ENCODE data around the gene SAMD4A.

Gene SAMD4A

GRCh38 chr14:54664961-54665360 lies 98.0 kb downstream of the SAMD4A start:
- Histone ChIP-seq H3K4me1 (ENCODE audit: insufficient read depth, low read length, severe bottlenecking) (no peaks in the 10 kb centered on the region), H2AFZ (ENCODE audit: low read length) (no peak overlapping the region), H3K79me2 (ENCODE audit: insufficient read depth, low read length) (no peaks in the 10 kb centered on the region), H3K4me2 (ENCODE audit: low read length) (no peak overlapping the region), H3K9me3 (ENCODE audit: low read length) (no peaks in the 10 kb centered on the region), H3K27ac (ENCODE audit: low read depth, low read length, poor library complexity, severe bottlenecking) (no peak overlapping the region), H4K20me1 (ENCODE audit: insufficient read depth, low read length) (no peaks in the 10 kb centered on the region), H3K9me2 (ENCODE audit: low read depth, low read length) (no peaks in the 10 kb centered on the region), H3K4me3 (ENCODE audit: low read depth, low read length, poor library complexity, severe bottlenecking) (no peak overlapping the region), H3K27me3 (ENCODE audit: insufficient read depth, low read length) (no peaks in the 10 kb centered on the region), H3F3A (ENCODE audit: insufficient read depth, low read length) (no peaks in the 10 kb centered on the region), H3K9ac (ENCODE audit: low read length) (no peak overlapping the region), H3K36me3 (ENCODE audit: insufficient read depth, low read length) (no peaks in the 10 kb centered on the region)
- TF ChIP-seq EZH2 (IDR thresholded peaks at IDR 0.05; ENCODE audit: borderline replicate concordance, low read length) = no peak
- TF ChIP-seq, protein P1, sequence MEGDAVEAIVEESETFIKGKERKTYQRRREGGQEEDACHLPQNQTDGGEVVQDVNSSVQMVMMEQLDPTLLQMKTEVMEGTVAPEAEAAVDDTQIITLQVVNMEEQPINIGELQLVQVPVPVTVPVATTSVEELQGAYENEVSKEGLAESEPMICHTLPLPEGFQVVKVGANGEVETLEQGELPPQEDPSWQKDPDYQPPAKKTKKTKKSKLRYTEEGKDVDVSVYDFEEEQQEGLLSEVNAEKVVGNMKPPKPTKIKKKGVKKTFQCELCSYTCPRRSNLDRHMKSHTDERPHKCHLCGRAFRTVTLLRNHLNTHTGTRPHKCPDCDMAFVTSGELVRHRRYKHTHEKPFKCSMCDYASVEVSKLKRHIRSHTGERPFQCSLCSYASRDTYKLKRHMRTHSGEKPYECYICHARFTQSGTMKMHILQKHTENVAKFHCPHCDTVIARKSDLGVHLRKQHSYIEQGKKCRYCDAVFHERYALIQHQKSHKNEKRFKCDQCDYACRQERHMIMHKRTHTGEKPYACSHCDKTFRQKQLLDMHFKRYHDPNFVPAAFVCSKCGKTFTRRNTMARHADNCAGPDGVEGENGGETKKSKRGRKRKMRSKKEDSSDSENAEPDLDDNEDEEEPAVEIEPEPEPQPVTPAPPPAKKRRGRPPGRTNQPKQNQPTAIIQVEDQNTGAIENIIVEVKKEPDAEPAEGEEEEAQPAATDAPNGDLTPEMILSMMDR (IDR thresholded peaks at IDR 0.05; ENCODE audit: low read length) = no peak

DNA sequence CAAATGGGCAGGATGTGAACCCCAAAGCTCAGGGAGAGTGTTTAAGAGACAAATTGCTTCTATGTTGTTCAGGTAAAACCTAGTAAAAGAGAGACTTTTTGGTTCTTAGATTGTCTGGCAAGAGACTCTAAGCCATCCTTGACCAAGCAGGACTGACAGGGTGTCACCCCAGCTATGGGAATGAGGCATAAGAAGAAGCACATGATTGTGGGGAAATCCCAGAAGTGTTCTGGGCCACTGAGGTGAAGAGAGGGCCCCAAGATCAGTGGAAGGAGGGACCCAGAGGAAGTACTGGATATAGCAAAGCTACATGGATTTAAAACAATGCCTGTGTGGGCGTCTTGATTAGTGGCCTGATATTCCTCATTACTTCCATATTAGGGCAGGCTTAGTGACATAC lies 99.0 kb downstream of the SAMD4A start:
- Histone ChIP-seq H3K79me2 (ENCODE audit: insufficient read depth, low read length) (no peaks in the 10 kb centered on the region), H3K9ac (ENCODE audit: low read length) (no peak overlapping the region), H3F3A (ENCODE audit: insufficient read depth, low read length) (no peaks in the 10 kb centered on the region), H3K4me2 (ENCODE audit: low read length) (no peak overlapping the region), H3K4me1 (ENCODE audit: insufficient read depth, low read length, severe bottlenecking) (no peaks in the 10 kb centered on the region), H3K9me3 (ENCODE audit: low read length) (no peaks in the 10 kb centered on the region), H3K27ac (ENCODE audit: low read depth, low read length, poor library complexity, severe bottlenecking) (no peak overlapping the region), H3K4me3 (ENCODE audit: low read depth, low read length, poor library complexity, severe bottlenecking) (no peak overlapping the region), H3K9me2 (ENCODE audit: low read depth, low read length) (no peaks in the 10 kb centered on the region), H3K27me3 (ENCODE audit: insufficient read depth, low read length) (no peaks in the 10 kb centered on the region), H4K20me1 (ENCODE audit: insufficient read depth, low read length) (no peaks in the 10 kb centered on the region), H3K36me3 (ENCODE audit: insufficient read depth, low read length) (no peaks in the 10 kb centered on the region), H2AFZ (ENCODE audit: low read length) (no peak overlapping the region)
- TF ChIP-seq, protein P1 (IDR thresholded peaks at IDR 0.05; ENCODE audit: low read length) = no peak
- no peak for TF ChIP-seq EZH2 (IDR thresholded peaks at IDR 0.05; ENCODE audit: borderline replicate concordance, low read length)

DNA sequence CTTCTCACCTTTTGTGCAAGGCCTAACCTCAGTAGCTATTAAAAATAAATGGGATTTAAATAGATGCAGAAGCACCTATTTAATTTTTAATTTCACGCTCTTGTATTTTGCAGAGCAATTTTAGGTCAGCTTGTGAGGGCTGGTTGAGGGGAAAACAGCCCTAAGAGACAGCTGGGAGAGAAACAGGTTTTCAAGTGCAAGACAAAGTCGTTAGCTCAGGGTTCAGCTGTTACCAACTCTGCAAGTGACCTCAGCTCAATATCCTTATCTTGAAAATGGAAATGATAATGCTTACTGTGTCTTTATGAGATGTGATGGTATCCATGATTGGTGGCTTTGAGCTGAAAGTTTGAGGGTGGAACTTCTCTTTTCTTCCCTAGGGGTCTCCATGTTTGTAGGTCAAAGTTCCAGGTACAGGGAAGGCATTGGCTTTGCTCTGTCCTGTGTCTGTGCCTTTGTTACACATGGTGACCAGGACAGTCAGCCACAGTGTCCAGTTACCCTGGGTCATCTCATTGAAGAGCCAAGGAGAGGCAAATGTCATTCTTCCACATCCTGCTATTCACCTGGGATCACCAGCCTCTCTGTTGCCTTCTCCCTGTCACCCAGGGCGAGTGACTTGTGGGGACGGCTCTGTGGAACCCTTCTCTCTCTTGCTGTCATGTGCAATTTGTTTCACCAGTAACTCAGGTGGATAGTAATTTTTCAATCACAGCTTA lies 100.3 kb downstream of the SAMD4A start:
- TF ChIP-seq EZH2 (IDR thresholded peaks at IDR 0.05; ENCODE audit: borderline replicate concordance, low read length) = no peak
- TF ChIP-seq, protein P1 (IDR thresholded peaks at IDR 0.05; ENCODE audit: low read length) = no peak
- Histone ChIP-seq H3K4me3 (ENCODE audit: low read depth, low read length, poor library complexity, severe bottlenecking) (no peak overlapping the region), H3K79me2 (ENCODE audit: insufficient read depth, low read length) (no peaks in the 10 kb centered on the region)

More for the DNA sequence above, 100.3 kb downstream of the SAMD4A start:
- Histone ChIP-seq H2AFZ (ENCODE audit: low read length) (no peak overlapping the region), H3F3A (ENCODE audit: insufficient read depth, low read length) (no peaks in the 10 kb centered on the region), H3K9me3 (ENCODE audit: low read length) (no peaks in the 10 kb centered on the region), H3K4me1 (ENCODE audit: insufficient read depth, low read length, severe bottlenecking) (no peaks in the 10 kb centered on the region), H3K9ac (ENCODE audit: low read length) (no peak overlapping the region), H3K27ac (ENCODE audit: low read depth, low read length, poor library complexity, severe bottlenecking) (no peak overlapping the region), H4K20me1 (ENCODE audit: insufficient read depth, low read length) (no peaks in the 10 kb centered on the region), H3K27me3 (ENCODE audit: insufficient read depth, low read length) (no peaks in the 10 kb centered on the region), H3K4me2 (ENCODE audit: low read length) (no peak overlapping the region), H3K36me3 (ENCODE audit: insufficient read depth, low read length) (no peaks in the 10 kb centered on the region), H3K9me2 (ENCODE audit: low read depth, low read length) (no peaks in the 10 kb centered on the region)

Measured in OCI-LY1 (cell line).